Amniotic epithelial cell (primary cell): ENCODE measurements around the gene UVSSA.

Experiments used
- DNase-seq: peaks from one replicate; pipeline ENCODE4 v3.0.0-alpha.2; 2010; ENCODE audit warnings: low read depth

The UVSSA gene

GRCh38 chr4:1407657-1408333, 60.8 kb downstream of the UVSSA start:
- no peak for DNase-seq

- no peak for DNase-seq
Measured at GRCh38 chr4:1408418-1408817, 61.4 kb downstream of the UVSSA start.

- DNase-seq = no peak
Measured at GRCh38 chr4:1409079-1409478, 62.1 kb downstream of the UVSSA start.

GRCh38 chr4:1409491-1410425, 62.8 kb downstream of the UVSSA start:
- DNase-seq = no peak

- DNase-seq = peak; percentile 9
Measured at GRCh38 chr4:1410491-1411325, 63.7 kb downstream of the UVSSA start.

- no peak for DNase-seq
Measured at GRCh38 chr4:1411436-1412375, 64.7 kb downstream of the UVSSA start.

GRCh38 chr4:1412376-1413203, 65.6 kb downstream of the UVSSA start:
- no peak for DNase-seq

GRCh38 chr4:1413204-1413663, 66.2 kb downstream of the UVSSA start:
- DNase-seq = no peak

GRCh38 chr4:1413687-1414479, 66.9 kb downstream of the UVSSA start:
- no peak for DNase-seq

- no peak for DNase-seq
Measured at GRCh38 chr4:1414831-1415680, 68.0 kb downstream of the UVSSA start.

GRCh38 chr4:1415681-1415981, 68.6 kb downstream of the UVSSA start:
- no peak for DNase-seq

- DNase-seq = no peak
Measured at GRCh38 chr4:1416051-1416947, 69.3 kb downstream of the UVSSA start.

- DNase-seq = no peak
Measured at GRCh38 chr4:1416948-1417260, 69.9 kb downstream of the UVSSA start.

- DNase-seq = no peak
Measured at GRCh38 chr4:1417522-1418390, 70.7 kb downstream of the UVSSA start.

GRCh38 chr4:1418494-1419285, 71.7 kb downstream of the UVSSA start:
- DNase-seq = no peak

- no peak for DNase-seq
Measured at GRCh38 chr4:1419708-1420107, 72.7 kb downstream of the UVSSA start.
